Neural cell (in vitro differentiated cells): ENCODE measurements around the gene SLC44A4. TPM values are rescaled to one million over a fixed set of nuclear protein-coding genes. Genes with fewer than 3 reads are reported as not detected.

ENCODE experiments used
- H2AFZ ChIP-seq: fragments of 200-600, 300-800 bp; sonication (generic), shearing (Covaris generic); 2 replicates; pipeline ENCODE4 v1.6.0; 2014; ENCODE audit warnings: low read depth, mild to moderate bottlenecking, antibody characterized with exemption, low read length, moderate library complexity
- H3F3A ChIP-seq: fragments of 200-600 bp; shearing (Covaris generic); 2 replicates; pipeline ENCODE4 v1.6.1; 2016; ENCODE audit warnings: mild to moderate bottlenecking, moderate library complexity, mixed read lengths, antibody characterized with exemption, low read length; ENCODE audit not compliant: insufficient read depth, poor library complexity, severe bottlenecking
- H3K27ac ChIP-seq: fragments of 200-600, 300-800 bp; sonication (generic), shearing (Covaris generic); 2 replicates; pipeline ENCODE4 v1.5.1; 2014; ENCODE audit warnings: mild to moderate bottlenecking, low read length, moderate library complexity
- H3K27me3 ChIP-seq: fragments of 300-800, 200-600 bp; sonication (generic), shearing (Covaris generic); 2 replicates; pipeline ENCODE4 v1.6.0; 2014; ENCODE audit warnings: mild to moderate bottlenecking, low read depth, low read length, moderate library complexity; ENCODE audit not compliant: insufficient read depth
- H3K36me3 ChIP-seq: fragments of 300-800, 200-600 bp; sonication (generic), shearing (Covaris generic); 2 replicates; pipeline ENCODE4 v1.5.1; 2014; ENCODE audit warnings: mild to moderate bottlenecking, antibody characterized with exemption, low read length, moderate library complexity; ENCODE audit not compliant: insufficient read depth
- H3K4me2 ChIP-seq: fragments of 300-800, 200-600 bp; sonication (generic), shearing (Covaris generic); 2 replicates; pipeline ENCODE4 v1.6.0; 2014; ENCODE audit warnings: mild to moderate bottlenecking, low read length
- H3K4me3 ChIP-seq: fragments of 300-800, 200-600 bp; sonication (generic), shearing (Covaris generic); 2 replicates; pipeline ENCODE4 v1.5.1; 2014; ENCODE audit warnings: mild to moderate bottlenecking, low read length, moderate library complexity
- H3K79me2 ChIP-seq: fragments of 200-600 bp; shearing (Covaris generic); replicated peaks from 2 replicates; pipeline ENCODE4 v1.6.0; 2014; ENCODE audit warnings: mild to moderate bottlenecking, low read length, moderate library complexity; ENCODE audit not compliant: insufficient read depth
- H3K9ac ChIP-seq: fragments of 300-800, 200-600 bp; sonication (generic), shearing (Covaris generic); 2 replicates; pipeline ENCODE4 v1.6.1; 2016; ENCODE audit warnings: mild to moderate bottlenecking, low read length, mixed read lengths
- H3K9me2 ChIP-seq: fragments of 200-600 bp; shearing (Covaris generic); 2 replicates; pipeline ENCODE4 v1.6.1; 2016; ENCODE audit warnings: mild to moderate bottlenecking, low read length, mixed read lengths; ENCODE audit not compliant: insufficient read depth
- H3K9me3 ChIP-seq: fragments of 200-600, 300-800 bp; sonication (generic), shearing (Covaris generic); 2 replicates; pipeline ENCODE4 v1.6.1; 2016; ENCODE audit warnings: mild to moderate bottlenecking, mixed run types, low read length, moderate library complexity, mixed read lengths
- H4K20me1 ChIP-seq: fragments of 200-600 bp; shearing (Covaris generic); 2 replicates; pipeline ENCODE4 v1.6.1; 2016; ENCODE audit warnings: mild to moderate bottlenecking, mixed run types; ENCODE audit not compliant: insufficient read depth
- EP300 ChIP-seq: fragments of 450-650 bp; conservative IDR thresholded peaks from 2 replicates; pipeline ENCODE4 v1.6.1; 2014; ENCODE audit warnings: antibody characterized with exemption, mild to moderate bottlenecking, moderate library complexity; ENCODE audit not compliant: poor library complexity, severe bottlenecking
- EZH2 ChIP-seq: fragments of 200-600, 300-800 bp; shearing (Covaris generic), sonication (generic); IDR thresholded peaks from 2 replicates; pipeline ENCODE4 v1.6.1; 2014; ENCODE audit warnings: antibody characterized with exemption, low read length, borderline replicate concordance, mild to moderate bottlenecking; ENCODE audit not compliant: insufficient read depth, poor library complexity, severe bottlenecking
- MXI1 ChIP-seq: fragments of 450-650 bp; conservative IDR thresholded peaks from 2 replicates; pipeline ENCODE4 v1.6.1; 2014; ENCODE audit warnings: antibody characterized with exemption, mild to moderate bottlenecking; ENCODE audit not compliant: poor library complexity, severe bottlenecking
- POLR2AphosphoS5 ChIP-seq: IDR thresholded peaks from 2 replicates; pipeline ENCODE4 v1.6.1; 2012
- RAD21 ChIP-seq: fragments of 450-650 bp; conservative IDR thresholded peaks from 2 replicates; pipeline ENCODE4 v1.6.1; 2014; ENCODE audit warnings: antibody characterized with exemption, mild to moderate bottlenecking, moderate library complexity
- REST ChIP-seq: IDR thresholded peaks from 2 replicates; pipeline ENCODE4 v1.6.1; 2012; ENCODE audit warnings: borderline replicate concordance
- SMC3 ChIP-seq: fragments of 450-650 bp; conservative IDR thresholded peaks from 2 replicates; pipeline ENCODE4 v1.6.1; 2014; ENCODE audit warnings: antibody characterized with exemption, mild to moderate bottlenecking, moderate library complexity; ENCODE audit not compliant: poor library complexity
- TAF1 ChIP-seq: IDR thresholded peaks from 2 replicates; pipeline ENCODE4 v1.6.1; 2012; ENCODE audit warnings: low read depth
- polyA plus RNA-seq: library from polyadenylated mRNA; depleted of rRNA; stranded (reverse); fragments of >200 nt; gene quantifications from 2 replicates; pipeline ENCODE4 v1.2.3, GENCODE V29; 2014
- TF ChIP-seq, protein P1 (sequence below): fragments of 450-650 bp; IDR thresholded peaks from 2 replicates; pipeline ENCODE4 v1.5.1; 2014; ENCODE audit warnings: antibody characterized with exemption, mild to moderate bottlenecking, moderate library complexity; ENCODE audit not compliant: poor library complexity, severe bottlenecking

The SLC44A4 gene
- polyA plus RNA-seq, 1 donor from 2014 or later: 0.09 TPM

- H4K20me1 ChIP-seq: no peaks in the 10 kb centered on the region
- H3K4me3 ChIP-seq: peak overlapping the region; percentile 90
- no peaks in the 10 kb centered on the region for H3K36me3 ChIP-seq
- H3K79me2 ChIP-seq: peaks cover 8% of the 10 kb centered on the region
- H3K9ac ChIP-seq: peak overlapping the region; percentile 92
- H3K27me3 ChIP-seq: no peaks in the 10 kb centered on the region
- H2AFZ ChIP-seq: peak overlapping the region; percentile 42
- TF ChIP-seq TAF1 (no peak), RAD21 (no peak), POLR2AphosphoS5 (no peak), REST (no peak), EZH2 (no peak), MXI1 (no peak), EP300 (no peak), SMC3 (no peak)
- TF ChIP-seq, protein P1, sequence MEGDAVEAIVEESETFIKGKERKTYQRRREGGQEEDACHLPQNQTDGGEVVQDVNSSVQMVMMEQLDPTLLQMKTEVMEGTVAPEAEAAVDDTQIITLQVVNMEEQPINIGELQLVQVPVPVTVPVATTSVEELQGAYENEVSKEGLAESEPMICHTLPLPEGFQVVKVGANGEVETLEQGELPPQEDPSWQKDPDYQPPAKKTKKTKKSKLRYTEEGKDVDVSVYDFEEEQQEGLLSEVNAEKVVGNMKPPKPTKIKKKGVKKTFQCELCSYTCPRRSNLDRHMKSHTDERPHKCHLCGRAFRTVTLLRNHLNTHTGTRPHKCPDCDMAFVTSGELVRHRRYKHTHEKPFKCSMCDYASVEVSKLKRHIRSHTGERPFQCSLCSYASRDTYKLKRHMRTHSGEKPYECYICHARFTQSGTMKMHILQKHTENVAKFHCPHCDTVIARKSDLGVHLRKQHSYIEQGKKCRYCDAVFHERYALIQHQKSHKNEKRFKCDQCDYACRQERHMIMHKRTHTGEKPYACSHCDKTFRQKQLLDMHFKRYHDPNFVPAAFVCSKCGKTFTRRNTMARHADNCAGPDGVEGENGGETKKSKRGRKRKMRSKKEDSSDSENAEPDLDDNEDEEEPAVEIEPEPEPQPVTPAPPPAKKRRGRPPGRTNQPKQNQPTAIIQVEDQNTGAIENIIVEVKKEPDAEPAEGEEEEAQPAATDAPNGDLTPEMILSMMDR: no peak
- H3K4me2 ChIP-seq: peak overlapping the region; percentile 68
- peak overlapping the region; percentile 82 for H3K27ac ChIP-seq
- H3K9me3 ChIP-seq: no peaks in the 10 kb centered on the region
- no peaks in the 10 kb centered on the region for H3K9me2 ChIP-seq
- no peaks in the 10 kb centered on the region for H3F3A ChIP-seq
These were observed 16.9 kb downstream of the SLC44A4 start for GRCh38 chr6:31861919-31862343.

- H3K36me3 ChIP-seq: no peaks in the 10 kb centered on the region
- H4K20me1 ChIP-seq: no peaks in the 10 kb centered on the region
- peaks cover 8% of the 10 kb centered on the region for H3K79me2 ChIP-seq
- TF ChIP-seq REST: no peak
- no peak for TF ChIP-seq TAF1
- TF ChIP-seq RAD21: no peak
- no peak for TF ChIP-seq POLR2AphosphoS5
- no peak for TF ChIP-seq EP300
- TF ChIP-seq, protein P1: no peak
- no peaks in the 10 kb centered on the region for H3K27me3 ChIP-seq
- no peak overlapping the region for H2AFZ ChIP-seq
- H3K9me3 ChIP-seq: no peaks in the 10 kb centered on the region
- H3K4me2 ChIP-seq: no peak overlapping the region
- H3K9ac ChIP-seq: no peak overlapping the region
- H3F3A ChIP-seq: no peaks in the 10 kb centered on the region
- peak overlapping the region; percentile 90 for H3K4me3 ChIP-seq
- no peak overlapping the region for H3K27ac ChIP-seq
- H3K9me2 ChIP-seq: no peaks in the 10 kb centered on the region
These were observed 17.6 kb downstream of the SLC44A4 start for GRCh38 chr6:31861150-31861549.
